ENCODE results near the gene PTMS. TPM values are rescaled to one million over a fixed set of nuclear protein-coding genes. Genes with fewer than 3 reads are reported as not detected.
A peak's percentile ranks its signal among the peaks of the same experiment; 100 is the strongest.

Gene PTMS
- total and polyA plus RNA-seq, 2 of the 13 experiments (the other 11 are each of a cell fraction or from before 2014, with no cell fraction given) = 40.5 to 82.4 TPM

DNA sequence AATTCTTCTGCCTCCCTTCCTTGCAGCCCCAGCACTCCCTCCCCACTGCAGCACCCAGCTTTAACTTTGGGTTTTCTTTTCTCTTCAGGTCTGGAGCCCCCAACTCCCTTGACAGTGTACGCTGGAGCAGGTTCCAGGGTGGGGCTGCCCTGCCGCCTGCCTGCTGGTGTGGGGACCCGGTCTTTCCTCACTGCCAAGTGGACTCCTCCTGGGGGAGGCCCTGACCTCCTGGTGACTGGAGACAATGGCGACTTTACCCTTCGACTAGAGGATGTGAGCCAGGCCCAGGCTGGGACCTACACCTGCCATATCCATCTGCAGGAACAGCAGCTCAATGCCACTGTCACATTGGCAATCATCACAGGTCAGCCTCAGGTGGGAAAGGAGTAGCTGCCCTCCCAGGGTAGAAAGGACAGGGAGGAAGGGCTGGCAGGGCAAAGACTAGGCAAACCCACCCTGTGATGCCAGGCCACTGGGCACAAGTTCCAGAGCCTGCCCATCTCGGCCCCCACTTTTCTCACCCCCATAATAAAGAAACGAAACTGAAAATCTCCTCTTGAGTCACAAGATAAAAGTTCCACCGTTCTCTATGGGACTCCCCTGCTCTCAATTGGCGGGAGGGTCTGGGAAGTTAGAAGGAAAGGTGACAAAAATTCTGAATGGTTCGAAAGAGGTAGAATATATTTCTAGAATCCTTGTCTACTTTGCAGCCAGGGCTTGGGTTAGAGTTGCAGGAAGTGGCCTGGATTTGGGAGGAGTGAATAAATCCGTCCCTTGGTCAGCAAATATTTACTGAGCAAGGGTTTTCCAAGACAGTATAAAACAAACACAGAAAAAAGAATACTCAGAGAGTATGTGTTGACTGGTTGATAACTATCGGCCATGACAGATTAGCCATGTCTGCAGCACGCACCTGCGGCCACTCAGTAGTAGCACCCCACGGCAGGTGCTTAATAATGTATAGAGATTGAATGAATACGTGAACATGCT is 9.3 kb downstream of the PTMS start (continued):
- TF ChIP-seq, protein P1, sequence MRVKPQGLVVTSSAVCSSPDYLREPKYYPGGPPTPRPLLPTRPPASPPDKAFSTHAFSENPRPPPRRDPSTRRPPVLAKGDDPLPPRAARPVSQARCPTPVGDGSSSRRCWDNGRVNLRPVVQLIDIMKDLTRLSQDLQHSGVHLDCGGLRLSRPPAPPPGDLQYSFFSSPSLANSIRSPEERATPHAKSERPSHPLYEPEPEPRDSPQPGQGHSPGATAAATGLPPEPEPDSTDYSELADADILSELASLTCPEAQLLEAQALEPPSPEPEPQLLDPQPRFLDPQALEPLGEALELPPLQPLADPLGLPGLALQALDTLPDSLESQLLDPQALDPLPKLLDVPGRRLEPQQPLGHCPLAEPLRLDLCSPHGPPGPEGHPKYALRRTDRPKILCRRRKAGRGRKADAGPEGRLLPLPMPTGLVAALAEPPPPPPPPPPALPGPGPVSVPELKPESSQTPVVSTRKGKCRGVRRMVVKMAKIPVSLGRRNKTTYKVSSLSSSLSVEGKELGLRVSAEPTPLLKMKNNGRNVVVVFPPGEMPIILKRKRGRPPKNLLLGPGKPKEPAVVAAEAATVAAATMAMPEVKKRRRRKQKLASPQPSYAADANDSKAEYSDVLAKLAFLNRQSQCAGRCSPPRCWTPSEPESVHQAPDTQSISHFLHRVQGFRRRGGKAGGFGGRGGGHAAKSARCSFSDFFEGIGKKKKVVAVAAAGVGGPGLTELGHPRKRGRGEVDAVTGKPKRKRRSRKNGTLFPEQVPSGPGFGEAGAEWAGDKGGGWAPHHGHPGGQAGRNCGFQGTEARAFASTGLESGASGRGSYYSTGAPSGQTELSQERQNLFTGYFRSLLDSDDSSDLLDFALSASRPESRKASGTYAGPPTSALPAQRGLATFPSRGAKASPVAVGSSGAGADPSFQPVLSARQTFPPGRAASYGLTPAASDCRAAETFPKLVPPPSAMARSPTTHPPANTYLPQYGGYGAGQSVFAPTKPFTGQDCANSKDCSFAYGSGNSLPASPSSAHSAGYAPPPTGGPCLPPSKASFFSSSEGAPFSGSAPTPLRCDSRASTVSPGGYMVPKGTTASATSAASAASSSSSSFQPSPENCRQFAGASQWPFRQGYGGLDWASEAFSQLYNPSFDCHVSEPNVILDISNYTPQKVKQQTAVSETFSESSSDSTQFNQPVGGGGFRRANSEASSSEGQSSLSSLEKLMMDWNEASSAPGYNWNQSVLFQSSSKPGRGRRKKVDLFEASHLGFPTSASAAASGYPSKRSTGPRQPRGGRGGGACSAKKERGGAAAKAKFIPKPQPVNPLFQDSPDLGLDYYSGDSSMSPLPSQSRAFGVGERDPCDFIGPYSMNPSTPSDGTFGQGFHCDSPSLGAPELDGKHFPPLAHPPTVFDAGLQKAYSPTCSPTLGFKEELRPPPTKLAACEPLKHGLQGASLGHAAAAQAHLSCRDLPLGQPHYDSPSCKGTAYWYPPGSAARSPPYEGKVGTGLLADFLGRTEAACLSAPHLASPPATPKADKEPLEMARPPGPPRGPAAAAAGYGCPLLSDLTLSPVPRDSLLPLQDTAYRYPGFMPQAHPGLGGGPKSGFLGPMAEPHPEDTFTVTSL (CRISPR knock-in tag; IDR thresholded peaks at IDR 0.05; ENCODE audit: borderline replicate concordance) = peak; percentile 87; the same call in 1 of the 2 replicates
- TF ChIP-seq, protein P2, sequence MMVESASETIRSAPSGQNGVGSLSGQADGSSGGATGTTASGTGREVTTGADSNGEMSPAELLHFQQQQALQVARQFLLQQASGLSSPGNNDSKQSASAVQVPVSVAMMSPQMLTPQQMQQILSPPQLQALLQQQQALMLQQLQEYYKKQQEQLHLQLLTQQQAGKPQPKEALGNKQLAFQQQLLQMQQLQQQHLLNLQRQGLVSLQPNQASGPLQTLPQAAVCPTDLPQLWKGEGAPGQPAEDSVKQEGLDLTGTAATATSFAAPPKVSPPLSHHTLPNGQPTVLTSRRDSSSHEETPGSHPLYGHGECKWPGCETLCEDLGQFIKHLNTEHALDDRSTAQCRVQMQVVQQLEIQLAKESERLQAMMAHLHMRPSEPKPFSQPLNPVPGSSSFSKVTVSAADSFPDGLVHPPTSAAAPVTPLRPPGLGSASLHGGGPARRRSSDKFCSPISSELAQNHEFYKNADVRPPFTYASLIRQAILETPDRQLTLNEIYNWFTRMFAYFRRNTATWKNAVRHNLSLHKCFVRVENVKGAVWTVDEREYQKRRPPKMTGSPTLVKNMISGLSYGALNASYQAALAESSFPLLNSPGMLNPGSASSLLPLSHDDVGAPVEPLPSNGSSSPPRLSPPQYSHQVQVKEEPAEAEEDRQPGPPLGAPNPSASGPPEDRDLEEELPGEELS (CRISPR knock-in tag; IDR thresholded peaks at IDR 0.05) = peak; percentile 84
- TF ChIP-seq, protein P3, sequence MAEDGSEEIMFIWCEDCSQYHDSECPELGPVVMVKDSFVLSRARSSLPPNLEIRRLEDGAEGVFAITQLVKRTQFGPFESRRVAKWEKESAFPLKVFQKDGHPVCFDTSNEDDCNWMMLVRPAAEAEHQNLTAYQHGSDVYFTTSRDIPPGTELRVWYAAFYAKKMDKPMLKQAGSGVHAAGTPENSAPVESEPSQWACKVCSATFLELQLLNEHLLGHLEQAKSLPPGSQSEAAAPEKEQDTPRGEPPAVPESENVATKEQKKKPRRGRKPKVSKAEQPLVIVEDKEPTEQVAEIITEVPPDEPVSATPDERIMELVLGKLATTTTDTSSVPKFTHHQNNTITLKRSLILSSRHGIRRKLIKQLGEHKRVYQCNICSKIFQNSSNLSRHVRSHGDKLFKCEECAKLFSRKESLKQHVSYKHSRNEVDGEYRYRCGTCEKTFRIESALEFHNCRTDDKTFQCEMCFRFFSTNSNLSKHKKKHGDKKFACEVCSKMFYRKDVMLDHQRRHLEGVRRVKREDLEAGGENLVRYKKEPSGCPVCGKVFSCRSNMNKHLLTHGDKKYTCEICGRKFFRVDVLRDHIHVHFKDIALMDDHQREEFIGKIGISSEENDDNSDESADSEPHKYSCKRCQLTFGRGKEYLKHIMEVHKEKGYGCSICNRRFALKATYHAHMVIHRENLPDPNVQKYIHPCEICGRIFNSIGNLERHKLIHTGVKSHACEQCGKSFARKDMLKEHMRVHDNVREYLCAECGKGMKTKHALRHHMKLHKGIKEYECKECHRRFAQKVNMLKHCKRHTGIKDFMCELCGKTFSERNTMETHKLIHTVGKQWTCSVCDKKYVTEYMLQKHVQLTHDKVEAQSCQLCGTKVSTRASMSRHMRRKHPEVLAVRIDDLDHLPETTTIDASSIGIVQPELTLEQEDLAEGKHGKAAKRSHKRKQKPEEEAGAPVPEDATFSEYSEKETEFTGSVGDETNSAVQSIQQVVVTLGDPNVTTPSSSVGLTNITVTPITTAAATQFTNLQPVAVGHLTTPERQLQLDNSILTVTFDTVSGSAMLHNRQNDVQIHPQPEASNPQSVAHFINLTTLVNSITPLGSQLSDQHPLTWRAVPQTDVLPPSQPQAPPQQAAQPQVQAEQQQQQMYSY (CRISPR knock-in tag; IDR thresholded peaks at IDR 0.05) = no peak
- TF ChIP-seq MED1 (CRISPR knock-in tag; IDR thresholded peaks at IDR 0.05) (peak; percentile 88), DPF2 (CRISPR knock-in tag; IDR thresholded peaks at IDR 0.05; ENCODE audit: borderline replicate concordance, low read depth) (peak; percentile 80), GFI1 (CRISPR knock-in tag; IDR thresholded peaks at IDR 0.05; ENCODE audit: borderline replicate concordance) (peak; percentile 84)

All from HepG2 (cell line).